Measurements from ENCODE around the gene INSM2.
A peak's percentile ranks its signal among the peaks of the same experiment; 100 is the strongest.

INSM2 gene

DNA sequence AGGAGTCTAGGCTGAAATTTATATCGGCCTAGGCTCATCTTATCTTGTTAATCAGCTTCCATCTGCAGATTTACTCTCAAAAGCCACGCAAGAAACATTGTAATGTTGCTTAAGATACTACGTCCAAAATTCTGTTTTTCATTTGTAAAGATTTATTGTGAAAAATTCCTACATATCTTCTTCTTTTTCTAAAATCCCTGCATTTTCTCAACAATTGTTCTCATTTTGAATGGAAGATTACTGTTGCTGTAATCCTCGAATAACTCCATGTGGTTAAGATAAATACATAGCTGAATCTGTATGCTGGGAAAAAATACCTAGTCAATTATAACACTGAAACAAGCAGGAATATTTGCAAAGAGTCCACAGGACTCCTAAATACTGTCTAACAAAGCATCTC lies 15.6 kb downstream of the INSM2 start:
- DNase-seq, result no peak

DNA sequence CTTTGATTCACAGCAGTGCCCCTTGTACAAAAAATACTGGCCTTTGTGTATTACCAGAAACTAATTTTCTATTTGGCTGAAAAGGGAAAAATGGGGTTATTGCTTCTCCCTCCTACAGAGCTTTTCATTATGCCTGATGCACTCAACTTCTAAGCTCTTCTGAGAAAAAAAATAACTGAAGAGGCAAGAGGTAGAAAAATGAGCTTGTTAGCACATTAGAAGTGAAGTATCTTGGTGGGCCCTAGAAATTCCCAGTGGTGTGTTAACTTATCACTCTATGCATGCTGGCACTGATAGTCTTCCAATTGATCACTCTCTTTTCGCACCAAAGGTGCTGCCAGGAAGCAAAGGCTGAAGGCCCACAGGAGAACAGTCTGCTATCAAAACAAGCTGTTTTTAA lies 17.1 kb downstream of the INSM2 start:
- no peak for DNase-seq

DNA sequence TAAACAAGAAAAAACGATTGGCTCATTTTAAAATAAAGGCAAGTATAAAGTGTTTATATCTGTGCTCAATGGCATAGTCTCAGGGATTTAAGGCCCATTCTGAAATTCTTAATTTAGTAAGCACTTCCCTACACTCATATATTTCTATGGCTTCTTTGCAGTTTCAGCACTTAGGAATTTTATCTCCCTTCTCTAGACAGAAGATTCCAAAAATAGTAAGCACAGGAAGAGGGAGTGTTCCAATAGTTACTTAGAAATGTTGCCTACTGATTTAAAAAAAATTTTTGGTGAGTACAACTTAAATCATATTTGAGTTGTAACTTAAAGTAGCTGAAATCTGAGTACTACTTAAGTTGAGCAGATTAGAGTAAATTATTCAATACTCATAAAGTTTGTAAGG lies 19.8 kb downstream of the INSM2 start:
- no peak for DNase-seq

DNA sequence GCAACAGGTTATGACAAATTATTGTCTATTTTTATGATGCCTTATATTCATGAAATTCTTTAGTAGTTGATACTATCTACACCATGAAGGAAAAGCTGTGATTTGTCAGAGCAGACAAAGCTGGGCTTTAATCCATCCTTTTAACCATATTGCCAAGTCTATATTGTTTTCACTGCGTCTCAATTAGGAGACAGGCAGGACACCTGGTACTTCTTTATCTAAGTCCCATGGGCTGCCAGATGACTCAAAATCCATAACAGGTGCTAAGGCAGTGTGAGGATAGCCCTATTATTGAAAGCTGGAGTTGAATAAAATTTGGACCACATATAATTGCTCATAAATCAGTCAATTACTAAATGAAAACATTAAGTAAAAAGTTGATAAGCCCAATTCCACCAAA lies 22.6 kb downstream of the INSM2 start:
- peak; percentile 35 for DNase-seq

DNA sequence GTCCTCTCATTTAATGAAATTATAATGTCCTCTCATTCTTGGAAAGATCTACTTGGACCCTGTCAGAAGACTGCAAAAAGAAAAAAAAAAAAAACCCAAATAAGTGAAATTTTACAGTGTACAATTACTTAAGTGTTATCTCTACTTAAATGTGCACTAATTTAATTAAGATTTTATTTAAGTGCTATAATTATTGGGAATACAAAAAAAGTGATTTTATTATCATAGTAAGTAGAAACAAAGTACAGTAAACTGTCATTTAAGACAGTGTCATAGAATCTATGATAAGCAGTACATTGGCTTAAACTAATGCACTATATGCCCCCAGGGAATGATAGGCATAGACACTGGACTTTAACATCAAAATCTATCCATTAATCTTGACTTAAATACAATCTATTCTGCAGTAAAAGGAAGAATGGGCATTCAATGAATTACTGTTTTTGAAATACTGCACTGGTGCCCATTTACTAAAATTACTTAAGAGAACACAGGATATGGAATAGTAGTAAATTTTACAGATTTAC lies 23.3 kb downstream of the INSM2 start:
- DNase-seq, result no peak

DNA sequence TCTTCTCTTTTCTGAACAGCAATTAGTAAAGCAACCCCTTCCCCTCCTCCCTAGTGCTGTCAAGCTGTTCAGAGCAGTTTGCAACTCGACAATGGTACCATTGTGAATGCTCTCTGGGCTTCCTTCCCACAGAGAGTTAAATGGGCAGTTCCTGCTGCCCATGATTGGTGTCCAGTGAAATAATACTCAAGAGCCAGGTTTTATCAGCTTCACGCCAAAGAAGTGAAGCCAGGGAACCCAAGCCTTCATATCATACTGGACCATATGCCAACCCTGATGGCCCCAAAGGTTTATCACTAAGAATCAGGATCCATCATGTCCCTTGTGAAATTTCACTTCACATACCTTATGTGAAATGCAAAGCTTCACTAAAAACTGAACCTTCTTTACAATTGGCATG lies 24.7 kb downstream of the INSM2 start:
- peak; percentile 10 for DNase-seq

DNA sequence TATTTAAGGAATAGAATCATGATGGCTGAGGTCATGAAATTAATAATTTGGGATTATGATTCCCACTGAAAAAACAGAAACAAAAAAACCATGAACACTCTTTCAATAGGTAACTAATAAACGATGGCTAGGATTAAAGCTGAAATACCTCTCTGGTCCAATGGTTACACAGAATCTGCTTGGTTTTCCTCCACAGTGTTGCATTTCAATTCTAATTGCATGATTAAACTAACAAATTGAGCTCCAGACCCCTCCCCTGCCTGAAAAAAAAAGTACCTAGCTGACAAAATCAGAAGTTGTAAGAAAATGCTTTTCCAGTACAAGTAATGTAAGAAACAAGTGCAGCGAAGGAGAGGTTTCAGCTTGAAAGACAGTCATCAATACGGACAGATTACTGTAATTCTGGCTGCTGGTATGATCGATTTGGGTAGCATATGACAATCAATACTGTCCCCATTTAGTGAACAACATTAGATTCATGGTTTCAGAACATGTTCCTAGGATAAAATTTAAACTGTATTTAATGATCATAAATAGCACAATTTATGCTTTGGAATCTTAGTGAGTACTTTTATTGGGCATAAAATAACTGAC lies 32.0 kb downstream of the INSM2 start:
- DNase-seq, result no peak

DNA sequence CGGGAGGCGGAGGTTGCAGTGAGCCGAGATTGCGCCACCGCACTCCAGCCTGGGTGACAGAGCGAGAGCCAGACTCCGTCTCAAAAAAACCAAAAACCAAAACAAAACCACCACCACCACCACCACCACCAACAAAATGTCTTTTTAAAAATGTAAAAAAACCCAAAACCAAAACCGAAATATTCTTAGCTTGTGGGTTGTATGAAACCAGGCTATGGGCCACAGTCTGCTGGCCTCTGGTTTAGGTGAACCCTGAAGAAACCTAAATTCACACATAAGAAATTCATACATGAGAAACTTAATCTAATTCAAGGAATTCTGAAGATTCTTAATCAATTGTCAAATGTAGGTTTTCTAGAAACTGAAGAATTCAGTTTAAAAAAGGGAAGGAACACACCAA lies 37.6 kb downstream of the INSM2 start:
- DNase-seq, result no peak

DNA sequence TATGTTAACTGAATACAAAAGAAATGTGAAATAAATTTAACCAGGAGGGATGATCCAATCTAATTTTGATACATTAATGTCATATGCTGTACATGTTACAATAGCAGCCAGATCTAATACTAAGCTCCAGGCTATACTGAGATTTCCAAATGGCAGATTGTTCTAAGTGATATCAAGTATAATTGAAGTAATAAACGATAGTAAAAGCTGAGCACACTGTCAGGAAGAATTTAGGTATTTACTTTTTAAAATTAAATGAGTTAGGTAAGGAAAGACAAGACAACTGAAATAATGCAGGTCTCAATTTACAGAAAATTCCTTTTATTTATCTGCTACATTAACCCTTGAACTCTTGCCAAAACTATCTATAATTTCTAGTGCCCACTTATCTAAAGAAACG lies 39.9 kb downstream of the INSM2 start:
- no peak for DNase-seq

DNA sequence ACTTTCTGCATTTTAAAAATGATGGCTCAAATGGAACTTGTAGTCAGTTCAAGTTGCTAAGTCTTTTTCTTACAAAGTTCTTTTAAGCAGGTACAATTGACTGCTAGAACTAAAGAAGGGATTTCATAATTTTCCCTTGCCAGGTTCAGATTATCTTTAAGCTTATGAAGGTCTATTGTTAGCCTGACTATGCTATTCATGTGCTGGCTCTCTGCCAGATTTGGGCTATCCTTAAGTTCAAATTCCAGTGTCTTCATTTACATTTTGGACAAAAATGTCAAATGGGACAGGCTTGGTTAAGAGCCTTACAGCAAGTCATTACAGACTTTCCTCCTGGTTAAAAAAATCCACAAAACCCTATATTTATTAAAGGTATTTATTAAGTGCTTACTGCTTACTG lies 42.3 kb downstream of the INSM2 start:
- DNase-seq, result no peak

DNA sequence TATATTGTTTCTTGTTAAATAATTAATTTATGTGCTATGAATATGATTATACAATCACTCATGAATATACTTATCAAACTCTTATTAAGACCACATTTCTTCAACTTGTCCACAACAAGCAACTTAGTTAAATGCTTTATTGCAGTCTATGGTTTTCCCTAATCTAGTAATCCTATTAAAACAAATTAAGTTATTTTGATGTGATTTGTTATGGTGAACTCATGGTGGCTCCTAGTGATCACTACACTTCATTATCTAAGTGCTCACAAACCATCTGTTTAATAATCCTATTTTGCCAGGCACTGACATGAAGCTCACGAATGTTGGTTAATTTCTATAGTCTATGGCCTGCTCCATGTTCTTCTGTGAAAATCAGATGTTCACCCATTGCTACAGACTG lies 42.9 kb downstream of the INSM2 start:
- no peak for DNase-seq

DNA sequence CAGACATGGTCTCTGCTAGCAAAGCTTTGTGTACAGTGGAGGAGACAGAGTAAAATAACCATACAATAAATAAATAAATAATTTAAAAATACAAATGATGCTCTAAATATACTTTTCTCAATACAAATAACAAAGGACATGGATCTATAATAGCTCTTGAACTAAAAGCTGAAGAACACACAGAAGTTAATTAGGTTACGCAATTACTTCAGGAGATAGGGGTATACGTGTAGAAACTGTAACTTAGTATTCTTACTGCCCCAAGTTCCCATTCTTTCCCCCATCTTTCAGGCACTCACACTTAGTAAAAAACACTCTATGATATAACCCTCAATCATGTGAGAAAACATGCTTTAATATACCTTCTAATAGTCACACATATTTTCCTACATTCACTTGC lies 44.2 kb downstream of the INSM2 start:
- DNase-seq, result no peak

DNA sequence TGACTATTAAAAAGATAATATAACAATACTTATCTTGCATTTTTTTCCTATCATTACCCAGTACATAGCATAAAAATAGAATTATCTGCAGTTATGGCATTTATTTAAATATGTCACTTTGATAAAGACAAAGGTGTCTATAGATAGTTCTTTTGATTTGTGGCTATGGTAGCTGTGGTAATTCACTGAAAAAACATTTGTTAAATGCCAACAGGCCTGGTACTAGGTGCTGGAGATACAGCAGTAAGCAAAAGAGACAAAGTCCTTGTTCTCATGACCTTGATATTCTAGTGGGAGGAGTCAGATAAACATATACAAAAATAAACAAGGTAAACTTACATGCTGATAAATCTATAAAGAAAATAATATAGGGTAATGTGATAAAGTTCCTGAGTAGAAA lies 44.7 kb downstream of the INSM2 start:
- DNase-seq, result no peak
